ENCODE measurements around the gene EME1. TPM values are rescaled to one million over a fixed set of nuclear protein-coding genes. Genes with fewer than 3 reads are reported as not detected.

Gene EME1
- total RNA-seq, 3 donors from 2014 or later = 0.29 to 2.0 (median 0.64) TPM

- intact Hi-C loops (cut with DNase I; ENCODE audit: low total_unique reads) = no loop called here
- peak overlapping the region in 1 of 2 donors; percentile 7 for H3K27ac ChIP-seq
- H3K9me3 ChIP-seq = no peaks in the 10 kb centered on the region
- H3K36me3 ChIP-seq = no peaks in the 10 kb centered on the region
- H3K27me3 ChIP-seq = no peaks in the 10 kb centered on the region
- TF ChIP-seq CTCF (IDR thresholded peaks at IDR 0.05) (no peak), POLR2A (IDR thresholded peaks at IDR 0.05) (no peak), POLR2AphosphoS5 (IDR thresholded peaks at IDR 0.05) (no peak)
- no peak for DNase-seq (ENCODE audit: low spot score in 2 of 2)
- no peaks in the 10 kb centered on the region for H3K4me1 ChIP-seq
- H3K4me3 ChIP-seq = no peak overlapping the region
These were observed 23.8 kb upstream of the EME1 start for GRCh38 chr17:50349243-50349600.

- intact Hi-C loops (cut with DNase I; ENCODE audit: low total_unique reads) = no loop called here
- Histone ChIP-seq H3K27ac (no peak overlapping the region), H3K4me3 (no peak overlapping the region), H3K27me3 (no peaks in the 10 kb centered on the region), H3K9me3 (no peaks in the 10 kb centered on the region), H3K36me3 (no peaks in the 10 kb centered on the region), H3K4me1 (no peaks in the 10 kb centered on the region)
- TF ChIP-seq CTCF (IDR thresholded peaks at IDR 0.05) (no peak), POLR2A (IDR thresholded peaks at IDR 0.05) (no peak), POLR2AphosphoS5 (IDR thresholded peaks at IDR 0.05) (no peak)
- DNase-seq (ENCODE audit: low spot score in 2 of 2) = no peak
These were observed 22.3 kb upstream of the EME1 start for GRCh38 chr17:50350733-50351132.

GRCh38 chr17:50352072-50352692 lies 20.8 kb upstream of the EME1 start:
- intact Hi-C loops (cut with DNase I; ENCODE audit: low total_unique reads) = no loop called here
- Histone ChIP-seq H3K27me3 (no peaks in the 10 kb centered on the region), H3K27ac (peak overlapping the region in 1 of 2 donors; percentile 25), H3K4me3 (no peak overlapping the region), H3K36me3 (peaks cover 5% of the 10 kb centered on the region), H3K9me3 (no peaks in the 10 kb centered on the region), H3K4me1 (no peaks in the 10 kb centered on the region)
- TF ChIP-seq POLR2AphosphoS5 (IDR thresholded peaks at IDR 0.05) (no peak), POLR2A (IDR thresholded peaks at IDR 0.05) (no peak), CTCF (IDR thresholded peaks at IDR 0.05) (no peak)
- no peak for DNase-seq (ENCODE audit: low spot score in 2 of 2)

DNA sequence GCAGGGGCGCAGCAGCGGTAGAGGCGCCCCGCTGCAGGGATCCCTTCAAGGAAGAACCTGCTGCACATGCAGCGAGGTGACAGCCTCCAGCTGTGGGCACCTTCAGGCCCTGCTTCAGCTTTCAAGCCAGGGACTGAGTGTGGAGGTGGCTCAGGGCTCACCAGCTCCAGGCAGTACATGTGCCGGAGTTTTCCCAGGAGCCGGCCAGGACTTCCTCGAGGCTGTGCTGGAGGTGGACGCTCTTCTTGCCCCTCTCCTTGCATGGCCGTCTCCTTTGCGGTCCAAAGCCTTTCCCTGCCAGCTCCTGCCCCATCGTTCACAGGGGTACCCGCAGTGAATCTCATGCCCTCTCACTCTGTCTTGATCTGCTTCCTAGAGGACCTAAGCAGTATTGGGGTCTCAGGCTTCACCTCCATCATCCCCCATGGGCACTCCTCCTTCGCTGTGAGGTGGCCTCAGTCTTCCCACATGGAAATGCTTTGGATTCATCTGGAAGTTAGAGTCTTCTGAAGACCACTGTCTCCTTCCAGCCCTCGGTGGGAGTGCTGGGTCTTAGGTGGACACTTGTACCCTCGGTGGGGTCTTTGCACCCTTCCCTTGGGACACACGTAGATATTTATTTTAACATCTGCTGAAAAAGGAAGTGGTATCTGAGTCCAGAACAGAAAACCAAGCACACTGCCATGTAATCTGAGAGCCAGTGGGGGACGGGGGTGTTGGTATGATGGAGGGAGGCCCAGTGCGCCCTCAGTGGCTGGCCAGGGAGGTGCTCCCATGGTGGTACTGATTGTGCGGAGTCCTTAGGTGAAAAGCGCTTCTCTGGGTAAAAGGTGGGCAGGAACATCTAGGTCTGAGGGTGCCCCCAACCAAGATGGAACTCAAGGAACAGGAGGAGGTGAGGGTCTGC lies 20.1 kb upstream of the EME1 start:
- peak overlapping the region in 1 of 2 donors; percentile 25 for H3K27ac ChIP-seq
- H3K9me3 ChIP-seq = no peaks in the 10 kb centered on the region
- no peak overlapping the region for H3K4me3 ChIP-seq
- intact Hi-C loops (cut with DNase I; ENCODE audit: low total_unique reads) = no loop called here
- no peak for TF ChIP-seq POLR2A (IDR thresholded peaks at IDR 0.05)
- no peak for TF ChIP-seq POLR2AphosphoS5 (IDR thresholded peaks at IDR 0.05)
- TF ChIP-seq CTCF (IDR thresholded peaks at IDR 0.05) = no peak
- no peak for DNase-seq (ENCODE audit: low spot score in 2 of 2)
- H3K4me1 ChIP-seq = no peaks in the 10 kb centered on the region
- H3K27me3 ChIP-seq = no peaks in the 10 kb centered on the region
- peaks cover 5% of the 10 kb centered on the region for H3K36me3 ChIP-seq

DNA sequence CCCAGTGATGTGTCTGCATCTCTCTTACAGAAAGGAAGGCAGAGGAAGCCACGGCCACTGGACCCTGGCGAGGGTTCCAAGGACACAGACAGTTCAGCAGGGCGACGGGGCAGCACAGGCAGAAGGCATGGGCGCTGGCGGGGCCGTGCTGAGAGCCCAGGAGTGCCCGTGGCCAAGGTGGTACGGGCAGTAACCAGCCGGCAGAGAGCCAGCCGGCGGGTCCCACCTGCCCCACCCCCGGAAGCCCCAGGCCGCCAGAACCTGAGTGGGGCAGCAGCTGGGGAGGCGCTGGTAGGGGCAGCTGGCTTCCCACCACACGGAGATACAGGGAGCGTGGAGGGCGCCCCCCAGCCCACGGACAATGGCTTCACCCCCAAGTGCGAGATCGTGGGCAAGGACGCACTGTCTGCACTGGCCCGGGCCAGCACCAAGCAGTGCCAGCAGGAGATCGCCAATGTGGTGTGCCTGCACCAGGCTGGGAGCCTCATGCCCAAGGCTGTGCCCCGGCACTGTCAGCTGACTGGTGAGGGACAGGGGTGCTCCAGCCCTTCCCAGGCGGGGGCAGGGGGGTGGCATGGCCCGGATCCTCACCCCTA lies 19.3 kb upstream of the EME1 start:
- no peak for DNase-seq (ENCODE audit: low spot score in 2 of 2)
- H3K4me1 ChIP-seq = no peaks in the 10 kb centered on the region
- TF ChIP-seq CTCF (IDR thresholded peaks at IDR 0.05) = no peak
- TF ChIP-seq POLR2AphosphoS5 (IDR thresholded peaks at IDR 0.05) = no peak
- TF ChIP-seq POLR2A (IDR thresholded peaks at IDR 0.05) = no peak
- H3K4me3 ChIP-seq = no peak overlapping the region
- H3K27me3 ChIP-seq = no peaks in the 10 kb centered on the region
- H3K9me3 ChIP-seq = no peaks in the 10 kb centered on the region
- intact Hi-C loops (cut with DNase I; ENCODE audit: low total_unique reads) = no loop called here
- H3K27ac ChIP-seq = no peak overlapping the region
- peaks cover 5% of the 10 kb centered on the region for H3K36me3 ChIP-seq
